Osteocyte (in vitro differentiated cells): ENCODE data around the gene DGUOK. TPM values are rescaled to one million over a fixed set of nuclear protein-coding genes. Genes with fewer than 3 reads are reported as not detected.

Experiments used
- DNase-seq: peaks from one replicate; pipeline ENCODE4 v3.0.0; 2021; ENCODE audit warnings: mixed read lengths; ENCODE audit not compliant: unreplicated experiment; ENCODE audit errors: extremely low spot score
- H3K27ac Mint-ChIP-seq: one replicate; pipeline ENCODE4 v1.8.0; 2021; ENCODE audit warnings: mild to moderate bottlenecking, mixed read lengths; ENCODE audit not compliant: unreplicated experiment
- H3K27me3 Mint-ChIP-seq: one replicate; pipeline ENCODE4 v1.8.0; 2021; ENCODE audit warnings: mixed read lengths; ENCODE audit not compliant: unreplicated experiment
- H3K36me3 Mint-ChIP-seq: one replicate; pipeline ENCODE4 v1.8.0; 2021; ENCODE audit warnings: mixed read lengths; ENCODE audit not compliant: unreplicated experiment
- H3K4me1 Mint-ChIP-seq: one replicate; pipeline ENCODE4 v1.8.0; 2021; ENCODE audit warnings: mixed read lengths; ENCODE audit not compliant: unreplicated experiment
- H3K4me3 Mint-ChIP-seq: one replicate; pipeline ENCODE4 v1.8.0; 2021; ENCODE audit warnings: mild to moderate bottlenecking, moderate library complexity, mixed read lengths; ENCODE audit not compliant: unreplicated experiment
- H3K9me3 Mint-ChIP-seq: one replicate; pipeline ENCODE4 v1.8.0; 2021; ENCODE audit warnings: mixed read lengths; ENCODE audit not compliant: unreplicated experiment
- total RNA-seq: library from RNA; stranded (reverse); gene quantifications from 2 replicates; pipeline ENCODE4 v1.2.1, GENCODE V29; 2021
- TF ChIP-seq, protein P1 (sequence below): fragments of 200-600 bp; sonication (generic); IDR thresholded peaks from 2 replicates; pipeline ENCODE4 v1.5.0; 2021; ENCODE audit warnings: antibody characterized with exemption, mild to moderate bottlenecking, moderate library complexity

DGUOK gene
- total RNA-seq, 1 donor from 2014 or later, result 63.9 TPM

DNA sequence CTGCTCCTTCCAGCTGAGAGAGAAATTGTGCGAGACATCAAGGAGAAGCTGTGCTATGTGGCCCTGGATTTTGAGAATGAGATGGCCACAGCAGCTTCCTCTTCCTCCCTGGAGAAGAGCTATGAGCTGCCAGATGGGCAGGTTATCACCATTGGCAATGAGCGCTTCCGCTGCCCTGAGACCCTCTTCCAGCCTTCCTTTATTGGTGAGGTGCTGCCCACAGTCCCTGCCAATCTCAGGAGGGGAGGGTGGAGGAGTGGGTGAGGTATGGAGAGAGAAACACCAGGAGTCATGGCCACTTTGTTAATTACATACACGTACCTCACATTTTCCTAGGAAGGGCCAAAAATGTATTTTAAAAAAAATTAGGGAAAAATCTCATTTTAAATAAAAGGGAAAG, 12.0 kb upstream of the DGUOK start:
- peaks cover 41% of the 10 kb centered on the region for H3K36me3 Mint-ChIP-seq
- H3K4me3 Mint-ChIP-seq, result no peak overlapping the region
- DNase-seq, result no peak
- H3K27me3 Mint-ChIP-seq, result no peaks in the 10 kb centered on the region
- H3K9me3 Mint-ChIP-seq, result no peaks in the 10 kb centered on the region
- H3K4me1 Mint-ChIP-seq, result no peaks in the 10 kb centered on the region
- no peak overlapping the region for H3K27ac Mint-ChIP-seq
- TF ChIP-seq, protein P1, sequence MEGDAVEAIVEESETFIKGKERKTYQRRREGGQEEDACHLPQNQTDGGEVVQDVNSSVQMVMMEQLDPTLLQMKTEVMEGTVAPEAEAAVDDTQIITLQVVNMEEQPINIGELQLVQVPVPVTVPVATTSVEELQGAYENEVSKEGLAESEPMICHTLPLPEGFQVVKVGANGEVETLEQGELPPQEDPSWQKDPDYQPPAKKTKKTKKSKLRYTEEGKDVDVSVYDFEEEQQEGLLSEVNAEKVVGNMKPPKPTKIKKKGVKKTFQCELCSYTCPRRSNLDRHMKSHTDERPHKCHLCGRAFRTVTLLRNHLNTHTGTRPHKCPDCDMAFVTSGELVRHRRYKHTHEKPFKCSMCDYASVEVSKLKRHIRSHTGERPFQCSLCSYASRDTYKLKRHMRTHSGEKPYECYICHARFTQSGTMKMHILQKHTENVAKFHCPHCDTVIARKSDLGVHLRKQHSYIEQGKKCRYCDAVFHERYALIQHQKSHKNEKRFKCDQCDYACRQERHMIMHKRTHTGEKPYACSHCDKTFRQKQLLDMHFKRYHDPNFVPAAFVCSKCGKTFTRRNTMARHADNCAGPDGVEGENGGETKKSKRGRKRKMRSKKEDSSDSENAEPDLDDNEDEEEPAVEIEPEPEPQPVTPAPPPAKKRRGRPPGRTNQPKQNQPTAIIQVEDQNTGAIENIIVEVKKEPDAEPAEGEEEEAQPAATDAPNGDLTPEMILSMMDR, result no peak

DNA sequence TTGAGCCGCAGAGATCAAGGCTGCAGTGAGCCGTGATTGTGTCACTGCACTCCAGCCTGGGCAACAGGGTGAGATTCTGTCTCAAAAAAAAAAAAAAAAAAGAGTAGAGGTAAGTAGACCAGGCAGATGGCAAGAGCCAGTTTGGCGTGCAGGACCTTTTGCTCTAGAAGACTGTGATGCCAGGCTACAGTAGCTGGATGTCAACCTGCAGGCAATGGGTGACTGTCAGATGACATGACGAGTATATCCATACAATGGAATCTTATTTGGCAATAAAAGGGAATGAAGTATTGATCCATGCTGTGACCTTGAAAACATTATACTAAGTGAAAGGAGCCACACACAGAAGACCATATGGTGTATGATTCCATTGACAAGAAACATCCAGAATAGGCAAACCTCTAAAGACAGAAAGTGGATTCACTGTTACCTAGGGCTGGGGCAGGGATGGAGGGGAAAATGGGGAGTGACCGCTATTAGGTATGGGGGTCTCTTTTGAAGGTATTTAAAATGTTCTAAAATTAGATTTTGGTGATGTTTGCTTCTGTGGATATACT, 11.2 kb upstream of the DGUOK start:
- Mint-ChIP-seq H3K36me3 (peaks cover 41% of the 10 kb centered on the region), H3K27ac (no peak overlapping the region), H3K9me3 (no peaks in the 10 kb centered on the region), H3K27me3 (no peaks in the 10 kb centered on the region), H3K4me3 (no peak overlapping the region), H3K4me1 (no peaks in the 10 kb centered on the region)
- TF ChIP-seq, protein P1, result no peak
- DNase-seq, result no peak

DNA sequence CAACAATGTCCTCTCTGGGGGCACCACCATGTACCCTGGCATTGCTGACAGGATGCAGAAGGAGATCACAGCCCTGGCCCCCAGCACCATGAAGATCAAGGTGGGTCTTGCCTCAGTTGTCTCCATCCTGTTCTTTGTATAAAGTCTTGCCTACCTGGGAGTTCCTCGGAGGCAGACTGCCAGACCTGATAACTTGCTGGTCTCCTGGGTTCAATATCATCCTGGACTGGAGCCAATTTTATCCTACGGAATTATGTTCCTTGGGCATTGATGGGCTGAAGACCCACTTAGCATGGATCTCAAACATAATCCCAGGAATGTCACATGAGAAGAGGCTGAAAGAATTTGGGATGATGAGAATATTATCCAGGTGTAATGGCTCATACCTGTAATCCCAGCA, 10.0 kb upstream of the DGUOK start:
- H3K4me1 Mint-ChIP-seq, result peaks cover 2% of the 10 kb centered on the region
- DNase-seq, result no peak
- TF ChIP-seq, protein P1, result no peak
- H3K36me3 Mint-ChIP-seq, result peaks cover 41% of the 10 kb centered on the region
- H3K27me3 Mint-ChIP-seq, result no peaks in the 10 kb centered on the region
- H3K9me3 Mint-ChIP-seq, result no peaks in the 10 kb centered on the region
- no peak overlapping the region for H3K4me3 Mint-ChIP-seq
- no peak overlapping the region for H3K27ac Mint-ChIP-seq

DNA sequence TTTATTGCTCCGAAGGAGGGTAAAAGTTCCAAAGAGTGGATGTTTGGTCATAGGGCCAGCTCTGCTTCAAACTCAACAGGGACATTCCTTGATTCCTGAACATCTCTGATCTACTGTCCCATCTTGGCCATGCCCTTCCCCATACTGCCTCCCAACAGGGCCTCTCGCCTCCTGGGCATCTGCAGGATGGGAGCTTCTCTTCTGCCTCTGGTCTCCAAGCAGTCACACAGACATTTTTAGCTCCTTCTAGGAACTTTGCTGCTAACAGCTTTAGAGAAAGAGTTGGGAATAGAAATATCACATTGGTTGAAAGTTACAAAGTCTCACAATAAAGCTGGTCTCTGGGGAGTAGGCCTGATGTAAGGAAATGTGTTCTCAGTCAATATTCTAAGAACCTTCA, 9.4 kb upstream of the DGUOK start:
- TF ChIP-seq, protein P1, result no peak
- Mint-ChIP-seq H3K4me3 (no peak overlapping the region), H3K4me1 (peaks cover 2% of the 10 kb centered on the region), H3K27ac (no peak overlapping the region), H3K9me3 (no peaks in the 10 kb centered on the region), H3K27me3 (no peaks in the 10 kb centered on the region), H3K36me3 (peaks cover 41% of the 10 kb centered on the region)
- no peak for DNase-seq

DNA sequence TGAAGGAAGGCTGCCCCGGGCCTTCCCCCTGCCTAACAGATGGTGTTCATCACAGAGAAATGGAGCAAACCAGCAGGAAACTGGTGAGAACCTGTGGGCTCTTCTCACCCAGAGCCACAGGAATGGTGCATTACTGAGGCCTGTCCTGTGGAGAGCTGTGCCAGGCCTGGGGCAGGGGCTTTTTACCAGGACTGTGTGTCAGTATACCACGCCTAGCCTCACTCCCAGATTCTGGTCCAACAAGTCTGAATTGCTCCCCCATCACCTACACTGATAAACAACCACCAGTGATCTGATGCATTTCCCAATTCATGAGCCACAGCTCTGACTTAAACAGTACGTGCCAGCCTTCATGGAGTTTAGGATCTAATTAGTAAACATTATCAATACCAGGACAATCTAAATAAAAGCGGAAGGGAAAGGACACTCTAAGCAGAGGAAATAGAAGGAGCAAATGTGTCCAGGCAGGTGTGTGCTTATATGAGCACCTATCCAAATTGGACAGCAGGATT, 8.9 kb upstream of the DGUOK start:
- no peaks in the 10 kb centered on the region for H3K9me3 Mint-ChIP-seq
- peaks cover 2% of the 10 kb centered on the region for H3K4me1 Mint-ChIP-seq
- H3K27ac Mint-ChIP-seq, result no peak overlapping the region
- H3K27me3 Mint-ChIP-seq, result no peaks in the 10 kb centered on the region
- H3K36me3 Mint-ChIP-seq, result peaks cover 41% of the 10 kb centered on the region
- TF ChIP-seq, protein P1, result no peak
- no peak for DNase-seq
- H3K4me3 Mint-ChIP-seq, result no peak overlapping the region
